Progenitor cell of endocrine pancreas (in vitro differentiated cells): ENCODE measurements around the gene PPIL6. TPM values are rescaled to one million over a fixed set of nuclear protein-coding genes. Genes with fewer than 3 reads are reported as not detected.

Experiments used
- DNase-seq: peaks from one replicate; pipeline ENCODE4 v3.0.0; 2021; ENCODE audit warnings: low spot score; ENCODE audit not compliant: unreplicated experiment
- H3K27ac Mint-ChIP-seq: 2 replicates; pipeline ENCODE4 v1.8.0; 2021; ENCODE audit warnings: mild to moderate bottlenecking, moderate library complexity, mixed read lengths
- H3K27me3 Mint-ChIP-seq: 2 replicates; pipeline ENCODE4 v1.8.0; 2021; ENCODE audit warnings: mixed read lengths
- H3K36me3 Mint-ChIP-seq: 2 replicates; pipeline ENCODE4 v1.8.0; 2022; ENCODE audit warnings: mixed read lengths; ENCODE audit not compliant: insufficient read depth
- H3K4me1 Mint-ChIP-seq: 2 replicates; pipeline ENCODE4 v1.8.0; 2021; ENCODE audit warnings: low read depth, mixed read lengths
- H3K4me3 Mint-ChIP-seq: 2 replicates; pipeline ENCODE4 v1.8.0; 2021; ENCODE audit warnings: low read depth, mild to moderate bottlenecking, moderate library complexity, mixed read lengths
- H3K9me3 Mint-ChIP-seq: 2 replicates; pipeline ENCODE4 v1.8.0; 2021; ENCODE audit warnings: low read depth, mixed read lengths
- CTCF ChIP-seq: fragments of 200-600 bp; sonication (generic); IDR thresholded peaks from one replicate; pipeline ENCODE4 v1.5.0; 2021; ENCODE audit warnings: antibody characterized with exemption, mild to moderate bottlenecking; ENCODE audit not compliant: unreplicated experiment
- total RNA-seq: library from RNA; stranded (reverse); gene quantifications from 2 replicates; pipeline ENCODE4 v1.2.1, GENCODE V29; 2021

PPIL6 gene
- total RNA-seq, 1 donor from 2014 or later, result 7.9 TPM

- Mint-ChIP-seq H3K27me3 (no peaks in the 10 kb centered on the region), H3K4me3 (no peak overlapping the region), H3K9me3 (peaks cover 8% of the 10 kb centered on the region), H3K27ac (no peak overlapping the region), H3K36me3 (peaks cover 16% of the 10 kb centered on the region), H3K4me1 (no peaks in the 10 kb centered on the region)
- DNase-seq, result no peak
- no peak for TF ChIP-seq CTCF
These were observed 22.8 kb downstream of the PPIL6 start for GRCh38 chr6:109417646-109418045.

GRCh38 chr6:109411034-109411433, 29.4 kb downstream of the PPIL6 start:
- no peak overlapping the region for H3K27ac Mint-ChIP-seq
- no peaks in the 10 kb centered on the region for H3K27me3 Mint-ChIP-seq
- no peak for TF ChIP-seq CTCF
- no peak overlapping the region for H3K4me3 Mint-ChIP-seq
- no peaks in the 10 kb centered on the region for H3K4me1 Mint-ChIP-seq
- H3K36me3 Mint-ChIP-seq, result peaks cover 20% of the 10 kb centered on the region
- peaks cover 18% of the 10 kb centered on the region for H3K9me3 Mint-ChIP-seq
- no peak for DNase-seq

GRCh38 chr6:109406196-109406595, 34.2 kb downstream of the PPIL6 start:
- H3K27ac Mint-ChIP-seq, result no peak overlapping the region
- peaks cover 4% of the 10 kb centered on the region for H3K36me3 Mint-ChIP-seq
- H3K4me1 Mint-ChIP-seq, result no peaks in the 10 kb centered on the region
- DNase-seq, result no peak
- H3K4me3 Mint-ChIP-seq, result no peak overlapping the region
- TF ChIP-seq CTCF, result no peak
- H3K9me3 Mint-ChIP-seq, result peaks cover 5% of the 10 kb centered on the region
- no peaks in the 10 kb centered on the region for H3K27me3 Mint-ChIP-seq

- no peak for DNase-seq
- H3K4me3 Mint-ChIP-seq, result no peak overlapping the region
- no peaks in the 10 kb centered on the region for H3K4me1 Mint-ChIP-seq
- H3K36me3 Mint-ChIP-seq, result no peaks in the 10 kb centered on the region
- H3K27me3 Mint-ChIP-seq, result peaks cover 8% of the 10 kb centered on the region
- no peak overlapping the region for H3K27ac Mint-ChIP-seq
- TF ChIP-seq CTCF, result peak; percentile 23
- H3K9me3 Mint-ChIP-seq, result no peaks in the 10 kb centered on the region
These were observed 43.4 kb downstream of the PPIL6 start for GRCh38 chr6:109397020-109397419.

- Mint-ChIP-seq H3K4me3 (no peak overlapping the region), H3K4me1 (peaks cover 4% of the 10 kb centered on the region), H3K36me3 (no peaks in the 10 kb centered on the region), H3K27ac (no peak overlapping the region), H3K27me3 (peaks cover 8% of the 10 kb centered on the region), H3K9me3 (no peaks in the 10 kb centered on the region)
- TF ChIP-seq CTCF, result no peak
- no peak for DNase-seq
These were observed 44.2 kb downstream of the PPIL6 start for GRCh38 chr6:109396046-109396718.
